Heart left ventricle (tissue), 13 donors: ENCODE data around the gene NIPAL3.

Experiments used
- CTCF ChIP-seq, 12 donors: fragments of 200-600 bp; sonication (generic) in 4 of 12; IDR thresholded peaks; one replicate each; pipeline versions ENCODE4 v1.5.0 to v1.8.0; 2018 to 2022; ENCODE audit warnings: antibody characterized with exemption in 12 of 12, mild to moderate bottlenecking in 5 of 12
- POLR2A ChIP-seq, 2 donors: fragments of 450-650 bp; IDR thresholded peaks; one replicate each; pipeline ENCODE4 v1.6.1; 2017; ENCODE audit warnings: antibody characterized with exemption in 2 of 2, mild to moderate bottlenecking in 2 of 2, moderate library complexity in 2 of 2
- donor health status: ischemic (EF 13 %, LVEDD 7.1; RV severe dilation, severe dysfunction).
- donor health status: DM: no; HTN: yes; CAD: no.
- donor health status: DM: no; HTN: no; CAD: no.
- donor health status: ischemic (EF 25% LVEDD 6.9; RV normal size, moderate dysfunction).
- donor health status: ischemic (EF 25% LVEDD 5.7; RV mildly dilated, moderate dysfunction).
- donor health status: ischemic (EF 35%, LVEDD 5.7; RV mildly dilated, moderate dysfunction).
- donor health status: nonischemic (EF 11% LVEDD 7.7; RV severe dilation, severe dysfunction).
- donor health status: DM: yes; HTN: yes; CAD: no.
- donor health status: PGD.
- donor health status: ischemic (EF 29% LVEDD 5.4; RV normal size, mild dysfunction).
- donor health status: nonischemic (EF 23%, LVEDD 6.1; RV moderate dilation, normal function).

- no peak for TF ChIP-seq CTCF (IDR thresholded peaks at IDR 0.05)
- no peak for TF ChIP-seq POLR2A (IDR thresholded peaks at IDR 0.05)
These were observed 8.8 kb upstream of the NIPAL3 start for GRCh38 chr1:24406788-24407187.
